HCT116 (cell line): ENCODE data around the gene PTPA. TPM values are rescaled to one million over a fixed set of nuclear protein-coding genes. Genes with fewer than 3 reads are reported as not detected.

ENCODE experiments used
- ATAC-seq: fragments of 200-7000 bp; cut with Tn5 transposase; 2 replicates; pipeline ENCODE4 v1.9.1; 2020; ENCODE audit warnings: mild to moderate bottlenecking, moderate library complexity
- BruUV-seq: library from RNA; stranded (reverse); fragments of 400-500 nt; replicated peaks from 2 replicates; lab custom pipeline; 2021; lab: Mats Ljungman, UMichigan
- CTCF ChIA-PET: fragments of 300-600 bp; sonication (Branson Sonifier 250); formaldehyde crosslinking; loops from one replicate; lab custom pipeline; 2021; ENCODE audit warnings: antibody characterized with exemption; lab: Charles Lee
- POLR2A ChIA-PET: fragments of 300-600, 350-600 bp; sonication (Branson Sonifier 250); formaldehyde crosslinking; loops from one replicate; lab custom pipeline; 2021; ENCODE audit warnings: antibody characterized with exemption; lab: Charles Lee
- RAD21 ChIA-PET, 2 experiments: fragments of 300-600 bp; sonication (Branson Sonifier 250); formaldehyde crosslinking; loops; one replicate each; lab custom pipeline; 2023; ENCODE audit warnings: low total read pairs in 2 of 2; ENCODE audit not compliant: uncharacterized antibody in 2 of 2, unreplicated experiment in 2 of 2, low non-redundant PET in 1 of 2; lab: Charles Lee
- DNase-seq: peaks from one replicate; pipeline ENCODE4 v3.0.0-alpha.2; 2010; ENCODE audit warnings: low read depth, low spot score
- H2AFZ ChIP-seq: fragments of 200-600 bp; shearing (Covaris generic), sonication (generic); 2 replicates; pipeline ENCODE4 v1.6.1; 2017; ENCODE audit warnings: low read depth, mixed run types, mixed read lengths, antibody characterized with exemption, low read length; ENCODE audit not compliant: poor library complexity, severe bottlenecking
- H3K27ac ChIP-seq: 2 replicates; pipeline ENCODE4 v1.5.1; 2012; ENCODE audit warnings: low read depth, low read length
- H3K27me3 ChIP-seq: fragments of 200-600 bp; sonication (generic); 2 replicates; pipeline ENCODE4 v1.6.1; 2016; ENCODE audit warnings: mixed run types, low read length, mixed read lengths; ENCODE audit not compliant: insufficient read depth
- H3K36me3 ChIP-seq, 2 experiments: fragments of 200-500 bp in 1 of 2; fragments of 200-600 bp in 1 of 2; sonication (Bioruptor generic) in 1 of 2; sonication (generic) in 1 of 2; 2 replicates each; pipeline versions ENCODE4 v1.5.1 to v1.6.1; 2014 to 2016; ENCODE audit warnings: low read length in 2 of 2, inconsistent platforms in 1 of 2, mixed read lengths in 1 of 2, mixed run types in 1 of 2; ENCODE audit not compliant: insufficient read depth in 2 of 2, control insufficient read depth in 1 of 2
- H3K4me1 ChIP-seq, 2 experiments: fragments of 200-600 bp in 1 of 2; sonication (generic) in 1 of 2; 2 replicates each; pipeline versions ENCODE4 v1.5.1 to v1.6.1; 2012 to 2017; ENCODE audit warnings: low read length in 2 of 2, inconsistent platforms in 1 of 2, mild to moderate bottlenecking in 1 of 2, mixed read lengths in 1 of 2, mixed run types in 1 of 2, moderate library complexity in 1 of 2; ENCODE audit not compliant: insufficient read depth in 2 of 2, control insufficient read depth in 1 of 2
- H3K4me2 ChIP-seq: fragments of 200-600 bp; sonication (generic); 2 replicates; pipeline ENCODE4 v1.6.1; 2017; ENCODE audit warnings: mixed run types, low read length, mixed read lengths
- H3K4me3 ChIP-seq, 2 experiments: fragments of 200-600 bp in 1 of 2; sonication (generic) in 1 of 2; replicated peaks in 1 of 2; 2 replicates each; pipeline ENCODE4 v1.5.1; 2011 to 2016; ENCODE audit warnings: low read length in 2 of 2, control low read depth in 1 of 2, low read depth in 1 of 2, mild to moderate bottlenecking in 1 of 2, mixed read lengths in 1 of 2, mixed run types in 1 of 2
- H3K79me2 ChIP-seq: fragments of 200-600 bp; sonication (generic); 2 replicates; pipeline ENCODE4 v1.6.1; 2017; ENCODE audit warnings: mild to moderate bottlenecking, mixed run types, low read length, moderate library complexity, mixed read lengths; ENCODE audit not compliant: insufficient read depth
- H3K9ac ChIP-seq: fragments of 200-600 bp; sonication (generic); 2 replicates; pipeline ENCODE4 v1.6.1; 2016; ENCODE audit warnings: low read length, mixed read lengths
- H3K9me2 ChIP-seq: fragments of 200-600 bp; sonication (generic), shearing (Covaris generic); 2 replicates; pipeline ENCODE4 v1.6.1; 2017; ENCODE audit warnings: mixed run types, mild to moderate bottlenecking, moderate library complexity; ENCODE audit not compliant: insufficient read depth
- H3K9me3 ChIP-seq, 2 experiments: fragments of 200-500 bp in 1 of 2; fragments of 200-600 bp in 1 of 2; sonication (Bioruptor generic) in 1 of 2; sonication (generic) in 1 of 2; 2 replicates each; pipeline ENCODE4 v1.6.1; 2014 to 2017; ENCODE audit warnings: low read length in 2 of 2, mixed read lengths in 2 of 2, inconsistent platforms in 1 of 2, low read depth in 1 of 2, mild to moderate bottlenecking in 1 of 2, mixed run types in 1 of 2, moderate library complexity in 1 of 2; ENCODE audit not compliant: control insufficient read depth in 1 of 2, insufficient read depth in 1 of 2
- H4K20me1 ChIP-seq: fragments of 200-600 bp; sonication (generic), shearing (Covaris generic); 2 replicates; pipeline ENCODE4 v1.6.1; 2017; ENCODE audit warnings: mixed run types, mild to moderate bottlenecking, moderate library complexity; ENCODE audit not compliant: insufficient read depth
- CBX3 ChIP-seq: IDR thresholded peaks from 2 replicates; pipeline ENCODE4 v1.6.1; 2012; ENCODE audit warnings: low read depth
- EZH2phosphoT487 ChIP-seq: fragments of 200-600 bp; IDR thresholded peaks from 2 replicates; pipeline ENCODE4 v1.6.1; 2018; ENCODE audit warnings: antibody characterized with exemption, borderline replicate concordance
- FOSL1 ChIP-seq: IDR thresholded peaks from 2 replicates; pipeline ENCODE4 v1.6.1; 2012; ENCODE audit warnings: low read depth
- MAX ChIP-seq: IDR thresholded peaks from 2 replicates; pipeline ENCODE4 v1.6.1; 2012
- REST ChIP-seq: IDR thresholded peaks from 2 replicates; pipeline ENCODE4 v1.6.1; 2012; ENCODE audit warnings: low read depth
- SRF ChIP-seq: IDR thresholded peaks from 2 replicates; pipeline ENCODE4 v1.6.1; 2012; ENCODE audit warnings: low read depth
- YY1 ChIP-seq: IDR thresholded peaks from 2 replicates; pipeline ENCODE4 v1.6.1; 2011; ENCODE audit warnings: low read length, low read depth, moderate library complexity, mild to moderate bottlenecking; ENCODE audit not compliant: insufficient replicate concordance; ENCODE audit errors: extremely low read depth
- intact Hi-C: fragments of 100-400 bp; cut with micrococcal nuclease; formaldehyde crosslinking; loops from 2 replicates; pipeline ENCODE4 v1.10.0; 2022
- total RNA-seq: library from RNA; stranded (reverse); gene quantifications from one replicate; pipeline ENCODE4 v1.2.1, GENCODE V29; 2021; ENCODE audit not compliant: unreplicated experiment

Gene PTPA
- total RNA-seq, 1 experiment from 2014 or later, result 177 TPM

- POLR2A ChIA-PET, result no interaction called here
- BruUV-seq, result no TSS peak
These were observed 9.9 kb upstream of the PTPA start for GRCh38 chr9:129101279-129101678.

More at GRCh38 chr9:129101279-129101678, 9.9 kb upstream of the PTPA start:
- Histone ChIP-seq H3K9ac (no peak overlapping the region), H3K9me2 (no peaks in the 10 kb centered on the region), H3K4me1 (peaks cover 9 to 11% of the 10 kb centered on the region in 2 experiments; a peak in 3 of 4 replicates), H2AFZ (no peak overlapping the region), H3K27ac (no peak overlapping the region), H3K27me3 (no peaks in the 10 kb centered on the region), H3K36me3 (no peaks in the 10 kb centered on the region; a peak in 1 of 4 replicates), H3K4me3 (no peak overlapping the region), H3K4me2 (no peak overlapping the region), H3K79me2 (no peaks in the 10 kb centered on the region), H4K20me1 (no peaks in the 10 kb centered on the region), H3K9me3 (no peaks in the 10 kb centered on the region)
- intact Hi-C loops, result no loop called here
- no peak for DNase-seq
- no peak for ATAC-seq
- ChIA-PET CTCF (no interaction called here), RAD21 (no interaction called here)
- TF ChIP-seq EZH2phosphoT487 (no peak), FOSL1 (no peak), REST (no peak), SRF (no peak), YY1 (no peak), MAX (no peak), CBX3 (no peak)
- TF ChIP-seq, all 23 proteins: peak for 0
